Hepatocyte (in vitro differentiated cells): ENCODE results near the gene VWA1. TPM values are rescaled to one million over a fixed set of nuclear protein-coding genes. Genes with fewer than 3 reads are reported as not detected.
A peak's percentile ranks its signal among the peaks of the same experiment; 100 is the strongest.
"Not testable (repeated sequence)": the region's sequence is repeated elsewhere in the genome, so short reads cannot be mapped to it uniquely, and the experiment has no call there.

Source experiments
- DNase-seq: peaks from one replicate; pipeline ENCODE4 v3.0.0-alpha.2; 2016; ENCODE audit warnings: low spot score
- H2AFZ ChIP-seq: fragments of 200-600 bp; sonication (generic); 2 replicates; pipeline ENCODE4 v1.6.0; 2016; ENCODE audit warnings: antibody characterized with exemption, mild to moderate bottlenecking
- H3K27ac ChIP-seq: fragments of 200-600 bp; sonication (generic); 2 replicates; pipeline ENCODE4 v1.5.1; 2016; ENCODE audit warnings: mild to moderate bottlenecking
- H3K27me3 ChIP-seq: fragments of 200-600 bp; sonication (generic); 2 replicates; pipeline ENCODE4 v1.6.1; 2016
- H3K36me3 ChIP-seq: fragments of 200-600 bp; sonication (generic); replicated peaks from 2 replicates; pipeline ENCODE4 v1.5.1; 2016; ENCODE audit warnings: low read depth; ENCODE audit not compliant: insufficient read depth
- H3K4me1 ChIP-seq: fragments of 200-600 bp; sonication (generic); 2 replicates; pipeline ENCODE4 v1.5.1; 2016; ENCODE audit warnings: mild to moderate bottlenecking, moderate library complexity; ENCODE audit not compliant: insufficient read depth
- H3K4me2 ChIP-seq: fragments of 200-600 bp; sonication (generic); 2 replicates; pipeline ENCODE4 v1.6.0; 2016
- H3K4me3 ChIP-seq: fragments of 200-600 bp; sonication (generic); 2 replicates; pipeline ENCODE4 v1.5.1; 2016; ENCODE audit warnings: mild to moderate bottlenecking
- H3K79me2 ChIP-seq: fragments of 200-600 bp; sonication (generic); 2 replicates; pipeline ENCODE4 v1.6.0; 2017; ENCODE audit warnings: mild to moderate bottlenecking
- H3K9me2 ChIP-seq: fragments of 200-600 bp; sonication (generic); replicated peaks from 2 replicates; pipeline ENCODE4 v1.6.0; 2017; ENCODE audit warnings: mild to moderate bottlenecking; ENCODE audit not compliant: insufficient read depth
- H3K9me3 ChIP-seq: fragments of 200-600 bp; sonication (generic); 2 replicates; pipeline ENCODE4 v1.5.1; 2016; ENCODE audit warnings: low read depth, mild to moderate bottlenecking
- H4K20me1 ChIP-seq: fragments of 200-600 bp; sonication (generic); 2 replicates; pipeline ENCODE4 v1.6.0; 2016; ENCODE audit warnings: mild to moderate bottlenecking; ENCODE audit not compliant: insufficient read depth, poor library complexity, severe bottlenecking
- EZH2 ChIP-seq: fragments of 200-600 bp; sonication (generic); IDR thresholded peaks from 2 replicates; pipeline ENCODE4 v1.6.1; 2016; ENCODE audit warnings: antibody characterized with exemption, mild to moderate bottlenecking, borderline replicate concordance
- EZH2phosphoT487 ChIP-seq: fragments of 200-600 bp; sonication (generic); IDR thresholded peaks from one replicate; pipeline ENCODE4 v1.6.1; 2018; ENCODE audit warnings: antibody characterized with exemption, mild to moderate bottlenecking, low read depth, moderate library complexity; ENCODE audit not compliant: unreplicated experiment, severe bottlenecking
- WGBS: methylation state at CpG from one replicate; pipeline ENCODE4 v1.1.6; 2016; ENCODE audit warnings: low lambda C conversion rate; ENCODE audit errors: missing lambda C conversion rate; 5-methylcytosine and 5-hydroxymethylcytosine counted together
- polyA plus RNA-seq: library from polyadenylated mRNA; unstranded; fragments of >200 nt; fragmentation: Nextera tagmentation; extraction: Ambion mirVana; gene quantifications from 2 replicates; pipeline ENCODE4 v1.2.1, GENCODE V29; 2016
- total RNA-seq: library from RNA; depleted of rRNA; stranded (reverse); fragments of >200 nt; gene quantifications from 2 replicates; pipeline ENCODE4 v1.2.3, GENCODE V29; 2014
- TF ChIP-seq, protein P1 (sequence below): fragments of 200-600 bp; sonication (generic); IDR thresholded peaks from 2 replicates; pipeline ENCODE4 v1.5.1; 2016; ENCODE audit warnings: antibody characterized with exemption, mild to moderate bottlenecking; ENCODE audit not compliant: poor library complexity

Gene VWA1
- total and polyA plus RNA-seq, 2 experiments from 2014 or later = 37.7 to 114 TPM

DNA sequence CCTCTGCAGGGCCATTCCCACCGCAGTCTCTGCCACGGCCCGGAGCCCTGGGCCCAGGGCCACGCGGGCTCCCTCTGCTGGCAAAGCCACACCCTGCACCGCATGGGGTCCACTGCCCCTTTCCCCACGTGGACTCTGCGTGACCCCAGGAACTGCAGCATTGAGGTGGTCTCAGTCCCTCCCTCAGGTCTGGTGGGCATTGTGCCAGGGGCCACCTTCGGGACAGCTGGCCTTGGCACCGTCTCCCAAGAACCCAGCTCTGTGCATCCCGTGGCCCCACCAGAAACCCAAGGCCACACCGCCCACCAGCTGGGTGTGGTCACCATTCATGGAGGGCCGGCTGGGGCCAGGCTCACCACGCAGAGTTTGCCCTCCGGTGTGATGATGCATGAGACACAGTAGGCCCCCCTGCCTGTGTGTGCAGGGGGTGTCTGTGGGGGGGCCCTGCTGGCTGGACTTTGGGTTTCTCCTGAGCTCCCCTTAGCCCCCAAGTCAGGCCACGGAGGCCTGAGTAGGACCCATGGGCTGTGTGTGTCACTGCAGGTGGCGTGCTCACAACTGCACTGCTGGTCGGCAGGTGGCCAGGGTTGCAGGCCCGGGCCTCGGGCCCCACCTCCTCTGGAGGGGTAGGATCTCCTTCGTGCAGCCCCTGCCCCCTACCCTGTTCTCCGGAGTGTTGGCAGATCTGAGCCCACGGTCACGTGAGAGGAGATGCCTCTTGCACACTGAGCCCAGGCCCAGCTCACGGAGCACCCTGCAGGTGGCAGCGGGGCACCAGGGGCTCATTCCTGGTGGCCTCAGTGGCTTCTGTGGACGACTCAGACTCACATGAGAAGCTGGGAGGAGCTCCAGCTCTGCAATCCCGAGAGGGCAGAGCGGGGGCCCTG is 5.8 kb downstream of the VWA1 start:
- WGBS = 68% methylated on average over 26 of the region's 29 CpGs
- TF ChIP-seq, protein P1, sequence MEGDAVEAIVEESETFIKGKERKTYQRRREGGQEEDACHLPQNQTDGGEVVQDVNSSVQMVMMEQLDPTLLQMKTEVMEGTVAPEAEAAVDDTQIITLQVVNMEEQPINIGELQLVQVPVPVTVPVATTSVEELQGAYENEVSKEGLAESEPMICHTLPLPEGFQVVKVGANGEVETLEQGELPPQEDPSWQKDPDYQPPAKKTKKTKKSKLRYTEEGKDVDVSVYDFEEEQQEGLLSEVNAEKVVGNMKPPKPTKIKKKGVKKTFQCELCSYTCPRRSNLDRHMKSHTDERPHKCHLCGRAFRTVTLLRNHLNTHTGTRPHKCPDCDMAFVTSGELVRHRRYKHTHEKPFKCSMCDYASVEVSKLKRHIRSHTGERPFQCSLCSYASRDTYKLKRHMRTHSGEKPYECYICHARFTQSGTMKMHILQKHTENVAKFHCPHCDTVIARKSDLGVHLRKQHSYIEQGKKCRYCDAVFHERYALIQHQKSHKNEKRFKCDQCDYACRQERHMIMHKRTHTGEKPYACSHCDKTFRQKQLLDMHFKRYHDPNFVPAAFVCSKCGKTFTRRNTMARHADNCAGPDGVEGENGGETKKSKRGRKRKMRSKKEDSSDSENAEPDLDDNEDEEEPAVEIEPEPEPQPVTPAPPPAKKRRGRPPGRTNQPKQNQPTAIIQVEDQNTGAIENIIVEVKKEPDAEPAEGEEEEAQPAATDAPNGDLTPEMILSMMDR = peak; percentile 66
- TF ChIP-seq EZH2phosphoT487 (no peak), EZH2 (no peak)
- Histone ChIP-seq H3K4me2 (no peak overlapping the region), H2AFZ (no peak overlapping the region), H4K20me1 (no peaks in the 10 kb centered on the region), H3K27me3 (no peaks in the 10 kb centered on the region), H3K4me3 (no peak overlapping the region), H3K36me3 (no peaks in the 10 kb centered on the region), H3K27ac (no peak overlapping the region), H3K9me3 (no peaks in the 10 kb centered on the region), H3K4me1 (peaks cover 25% of the 10 kb centered on the region), H3K79me2 (peaks cover 14% of the 10 kb centered on the region), H3K9me2 (no peaks in the 10 kb centered on the region)
- DNase-seq = peak; percentile 69

DNA sequence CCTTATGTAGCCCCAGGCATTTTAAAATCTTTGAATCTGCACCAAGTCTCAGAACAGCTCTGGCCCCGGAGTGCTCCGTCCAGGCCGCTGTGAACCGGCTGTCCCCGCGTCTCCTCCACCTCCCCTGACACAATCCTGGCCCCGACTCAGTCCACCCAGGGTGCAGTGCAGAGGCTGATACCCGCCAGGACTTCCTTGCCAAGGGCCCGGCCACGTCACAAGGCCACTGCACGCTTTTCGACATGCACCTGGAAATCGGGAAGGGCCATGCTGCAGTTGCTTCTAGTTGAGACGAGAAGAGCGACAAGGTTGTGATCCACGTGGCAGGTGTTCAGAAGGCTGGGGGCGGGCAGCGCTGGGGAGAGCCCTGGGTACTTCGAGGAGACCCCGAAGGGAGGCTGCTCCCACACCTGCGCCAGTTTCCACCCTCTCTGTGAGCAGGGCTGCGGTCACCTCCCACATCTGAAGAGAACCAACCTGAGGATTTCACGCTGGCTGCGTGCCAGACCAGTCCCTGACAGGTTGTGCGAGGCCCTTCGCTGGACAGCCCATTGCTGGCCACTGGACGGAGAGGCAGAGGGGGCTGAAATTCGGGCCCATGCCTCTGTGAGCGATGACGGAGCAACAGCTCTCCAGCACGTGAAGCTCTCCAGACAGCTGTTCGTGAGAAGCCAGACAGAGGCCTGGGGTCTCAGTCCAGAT is 6.7 kb downstream of the VWA1 start:
- Histone ChIP-seq H3K9me2 (no peaks in the 10 kb centered on the region), H3K36me3 (no peaks in the 10 kb centered on the region), H3K4me3 (no peak overlapping the region), H4K20me1 (no peaks in the 10 kb centered on the region), H3K27me3 (no peaks in the 10 kb centered on the region), H3K4me2 (no peak overlapping the region), H2AFZ (no peak overlapping the region), H3K9me3 (no peaks in the 10 kb centered on the region), H3K79me2 (peaks cover 4% of the 10 kb centered on the region), H3K4me1 (peaks cover 15% of the 10 kb centered on the region), H3K27ac (no peak overlapping the region)
- WGBS = 96% methylated on average over 32 of the region's 32 CpGs
- TF ChIP-seq EZH2phosphoT487 = no peak
- TF ChIP-seq EZH2 = no peak
- TF ChIP-seq, protein P1 = no peak
- DNase-seq = no peak

DNA sequence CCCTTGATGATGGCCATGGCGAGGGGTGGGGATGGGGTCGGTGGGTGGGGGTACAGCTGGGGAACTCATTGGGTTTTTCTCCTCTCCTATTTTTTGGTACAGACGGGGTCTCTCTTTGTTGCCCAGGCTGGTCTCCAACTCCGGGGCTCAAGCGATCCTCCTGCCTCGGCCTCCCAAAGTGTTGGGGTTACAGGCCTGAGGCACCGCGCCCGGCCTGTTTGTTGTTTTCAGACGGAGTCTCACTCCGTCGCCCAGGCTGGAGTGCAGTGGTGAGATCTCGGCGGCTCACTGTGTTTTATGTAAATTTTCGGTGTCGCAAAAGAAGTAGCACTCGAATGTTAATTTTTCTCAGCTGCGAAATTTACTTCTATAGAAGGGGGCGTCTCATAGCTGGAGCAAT is 11.1 kb downstream of the VWA1 start:
- not testable (repeated sequence) for H4K20me1 ChIP-seq, H3K4me2 ChIP-seq, H2AFZ ChIP-seq, H3K4me3 ChIP-seq, H3K9me2 ChIP-seq, H3K36me3 ChIP-seq, H3K9me3 ChIP-seq, H3K4me1 ChIP-seq, H3K79me2 ChIP-seq, H3K27ac ChIP-seq, H3K27me3 ChIP-seq, DNase-seq
- WGBS = 95% methylated on average over 13 of the region's 19 CpGs

DNA sequence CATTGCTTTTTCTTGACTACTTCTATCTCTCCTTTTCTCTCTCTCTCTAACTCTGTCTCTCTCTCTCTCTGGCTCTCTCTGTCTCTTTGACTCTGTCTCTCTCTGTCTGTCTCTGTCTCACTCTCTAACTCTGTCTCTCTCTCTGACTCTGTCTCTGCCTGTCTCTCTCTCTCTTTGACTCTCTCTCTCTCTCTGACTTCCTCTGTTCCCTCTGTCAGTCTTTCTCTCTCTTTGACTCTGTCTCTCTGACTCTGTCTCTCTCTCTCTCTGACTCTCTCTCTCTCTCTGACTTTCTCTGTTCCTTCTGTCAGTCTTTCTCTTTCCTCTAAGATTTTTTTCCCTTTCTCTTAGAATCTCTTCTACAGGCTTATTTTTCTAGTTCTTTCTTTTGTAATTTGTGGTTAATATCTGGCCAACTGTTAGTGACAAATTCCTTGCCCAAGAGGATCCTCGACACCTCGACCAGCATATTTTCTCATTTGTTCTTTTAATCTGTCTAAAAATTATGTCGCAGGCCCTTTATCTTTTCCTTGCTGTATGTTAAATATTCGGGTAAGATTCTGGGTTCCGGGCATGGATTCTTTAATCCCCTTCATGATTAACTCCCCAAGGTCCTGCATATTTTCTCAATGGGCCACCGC is 13.7 kb downstream of the VWA1 start, which contains the start of gene ATAD3C:
Gene ATAD3C (plus strand): TSS at position 591 of the 641 bp plus-strand sequence. CDS start 995 bp downstream, outside the sequence.
- no peak for DNase-seq

DNA sequence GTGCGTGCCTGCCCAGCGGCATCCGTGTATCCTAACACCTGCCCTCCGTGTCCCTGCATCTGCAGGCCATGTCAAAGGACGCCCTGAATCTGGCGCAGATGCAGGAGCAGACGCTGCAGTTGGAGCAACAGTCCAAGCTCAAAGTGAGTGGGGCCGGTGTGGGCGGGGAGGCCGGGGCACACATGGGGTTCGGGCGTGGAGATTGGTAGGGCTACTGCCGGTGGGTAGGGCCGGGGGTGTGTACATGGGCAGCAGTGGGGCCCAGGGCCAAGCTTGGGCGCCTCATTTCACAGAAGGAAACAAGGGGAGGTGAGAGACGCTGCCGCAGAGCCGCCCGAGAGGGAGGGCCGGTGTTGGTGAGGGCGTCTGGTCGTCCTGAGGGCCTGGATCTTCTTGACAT is 15.1 kb downstream of the VWA1 start:
- 85% methylated on average over 15 of the region's 22 CpGs for WGBS
- not testable (repeated sequence) for H3K27ac ChIP-seq, H3K9me2 ChIP-seq, H3K4me1 ChIP-seq, H2AFZ ChIP-seq, H3K9me3 ChIP-seq, H3K79me2 ChIP-seq, DNase-seq, H3K4me3 ChIP-seq, H4K20me1 ChIP-seq, H3K27me3 ChIP-seq, H3K4me2 ChIP-seq, H3K36me3 ChIP-seq

More for the DNA sequence above, 13.7 kb downstream of the VWA1 start, which contains the start of gene ATAD3C:
- no peaks in the 10 kb centered on the region for H3K9me2 ChIP-seq
- H2AFZ ChIP-seq = no peak within 1 kb of the TSS
- no peaks in the 10 kb centered on the region for H3K27me3 ChIP-seq
- H3K4me2 ChIP-seq = no peak within 1 kb of the TSS
- H3K4me3 ChIP-seq = no peak within 1 kb of the TSS
- no peak within 1 kb of the TSS for H3K27ac ChIP-seq
- no peaks in the 10 kb centered on the region for H3K4me1 ChIP-seq
- no peaks in the 10 kb centered on the region for H3K9me3 ChIP-seq
- 92% methylated on average over 6 of the region's 6 CpGs for WGBS
- H3K36me3 ChIP-seq = no peaks in the 10 kb centered on the region
- H4K20me1 ChIP-seq = no peaks in the 10 kb centered on the region
- H3K79me2 ChIP-seq = no peaks in the 10 kb centered on the region
- no peak for TF ChIP-seq EZH2
- TF ChIP-seq, protein P1 = no peak
- no peak for TF ChIP-seq EZH2phosphoT487
